Measurements from ENCODE around the gene FGF16. TPM values are rescaled to one million over a fixed set of nuclear protein-coding genes. Genes with fewer than 3 reads are reported as not detected.
"Not testable (repeated sequence)": the region's sequence is repeated elsewhere in the genome, so short reads cannot be mapped to it uniquely, and the experiment has no call there.

FGF16 gene
- total RNA-seq, 2 experiments from 2014 or later, result not detected

GRCh38 chrX:77484045-77484444 lies 36.9 kb downstream of the FGF16 start:
- Mint-ChIP-seq H3K4me3 (no peak overlapping the region), H3K27me3 (no peaks in the 10 kb centered on the region), H3K4me1 (no peaks in the 10 kb centered on the region), H3K27ac (no peak overlapping the region), H3K9me3 (ENCODE audit: low read depth) (peaks cover 2% of the 10 kb centered on the region), H3K36me3 (no peaks in the 10 kb centered on the region)
- CTCF ChIA-PET, result no interaction called here
- ATAC-seq, result no peak
- no peak for DNase-seq

GRCh38 chrX:77493677-77494553 lies 46.7 kb downstream of the FGF16 start:
- H3K27ac Mint-ChIP-seq, result no peak overlapping the region
- no peak for ATAC-seq
- CTCF ChIA-PET, result no interaction called here
- H3K36me3 Mint-ChIP-seq, result no peaks in the 10 kb centered on the region
- DNase-seq, result no peak
- H3K4me1 Mint-ChIP-seq, result no peaks in the 10 kb centered on the region
- no peak overlapping the region for H3K4me3 Mint-ChIP-seq
- peaks cover 17% of the 10 kb centered on the region for H3K27me3 Mint-ChIP-seq
- H3K9me3 Mint-ChIP-seq (ENCODE audit: low read depth), result no peaks in the 10 kb centered on the region

- H3K27ac Mint-ChIP-seq; CTCF ChIA-PET; ATAC-seq; H3K4me1 Mint-ChIP-seq; H3K9me3 Mint-ChIP-seq (ENCODE audit: low read depth); H3K36me3 Mint-ChIP-seq; DNase-seq; H3K4me3 Mint-ChIP-seq: not testable (repeated sequence)
- peaks cover 17% of the 10 kb centered on the region for H3K27me3 Mint-ChIP-seq
Observed at GRCh38 chrX:77500164-77500563, 53.0 kb downstream of the FGF16 start.

GRCh38 chrX:77502951-77503525 lies 55.8 kb downstream of the FGF16 start:
- ATAC-seq (no peak), DNase-seq (no peak)
- H3K4me1 Mint-ChIP-seq, result no peaks in the 10 kb centered on the region
- H3K36me3 Mint-ChIP-seq, result peaks cover 9% of the 10 kb centered on the region
- no peak overlapping the region for H3K4me3 Mint-ChIP-seq
- CTCF ChIA-PET, result no interaction called here
- H3K27ac Mint-ChIP-seq, result no peak overlapping the region
- no peaks in the 10 kb centered on the region for H3K9me3 Mint-ChIP-seq (ENCODE audit: low read depth)
- peaks cover 4% of the 10 kb centered on the region for H3K27me3 Mint-ChIP-seq

- Mint-ChIP-seq H3K27me3 (no peaks in the 10 kb centered on the region), H3K27ac (no peak overlapping the region), H3K9me3 (ENCODE audit: low read depth) (no peaks in the 10 kb centered on the region), H3K4me1 (no peaks in the 10 kb centered on the region), H3K4me3 (no peak overlapping the region), H3K36me3 (peaks cover 19% of the 10 kb centered on the region)
- CTCF ChIA-PET, result no interaction called here
- ATAC-seq (no peak), DNase-seq (no peak)
Observed at GRCh38 chrX:77505227-77505626, 58.0 kb downstream of the FGF16 start.
